Mammary epithelial cell (primary cell): ENCODE measurements around the gene CD5L.

Experiments used
- EZH2 ChIP-seq: IDR thresholded peaks from 2 replicates; pipeline ENCODE4 v1.6.1; 2012; ENCODE audit warnings: low read length, inconsistent platforms, borderline replicate concordance
- TF ChIP-seq, protein P1 (sequence below), 2 donors: IDR thresholded peaks in 1 of 2; conservative IDR thresholded peaks in 1 of 2; 2 replicates each; pipeline ENCODE4 v1.5.1; 2011 to 2012; ENCODE audit warnings: inconsistent platforms in 2 of 2, low read length in 2 of 2, mild to moderate bottlenecking in 2 of 2, control low read depth in 1 of 2, low read depth in 1 of 2; ENCODE audit not compliant: insufficient read depth in 1 of 2; ENCODE audit errors: extremely low read depth in 1 of 2

DNA sequence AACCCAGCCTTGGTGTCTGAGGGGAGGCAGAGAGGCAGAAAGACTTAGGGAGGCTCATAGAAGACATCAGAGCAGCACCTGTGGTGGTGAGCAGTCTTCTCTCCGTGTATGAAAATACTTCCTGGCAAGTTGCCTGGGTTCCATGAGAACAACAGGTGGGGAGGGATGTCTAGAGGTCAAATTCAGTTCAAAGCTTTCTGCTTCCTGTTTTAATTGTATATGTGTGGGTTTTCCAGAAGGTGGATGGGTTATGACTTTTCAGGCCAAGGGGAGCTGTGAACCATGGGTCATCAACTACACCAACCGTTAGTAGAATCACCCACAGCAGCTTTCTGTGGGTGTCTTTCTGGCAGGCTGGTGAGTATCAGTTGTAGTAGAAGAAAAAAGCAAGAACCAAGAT is 60.6 kb downstream of the CD5L start:
- TF ChIP-seq EZH2 = no peak
- TF ChIP-seq, protein P1, sequence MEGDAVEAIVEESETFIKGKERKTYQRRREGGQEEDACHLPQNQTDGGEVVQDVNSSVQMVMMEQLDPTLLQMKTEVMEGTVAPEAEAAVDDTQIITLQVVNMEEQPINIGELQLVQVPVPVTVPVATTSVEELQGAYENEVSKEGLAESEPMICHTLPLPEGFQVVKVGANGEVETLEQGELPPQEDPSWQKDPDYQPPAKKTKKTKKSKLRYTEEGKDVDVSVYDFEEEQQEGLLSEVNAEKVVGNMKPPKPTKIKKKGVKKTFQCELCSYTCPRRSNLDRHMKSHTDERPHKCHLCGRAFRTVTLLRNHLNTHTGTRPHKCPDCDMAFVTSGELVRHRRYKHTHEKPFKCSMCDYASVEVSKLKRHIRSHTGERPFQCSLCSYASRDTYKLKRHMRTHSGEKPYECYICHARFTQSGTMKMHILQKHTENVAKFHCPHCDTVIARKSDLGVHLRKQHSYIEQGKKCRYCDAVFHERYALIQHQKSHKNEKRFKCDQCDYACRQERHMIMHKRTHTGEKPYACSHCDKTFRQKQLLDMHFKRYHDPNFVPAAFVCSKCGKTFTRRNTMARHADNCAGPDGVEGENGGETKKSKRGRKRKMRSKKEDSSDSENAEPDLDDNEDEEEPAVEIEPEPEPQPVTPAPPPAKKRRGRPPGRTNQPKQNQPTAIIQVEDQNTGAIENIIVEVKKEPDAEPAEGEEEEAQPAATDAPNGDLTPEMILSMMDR (conservative IDR thresholded peaks at IDR 0.05 in 1 of 2, IDR thresholded peaks at IDR 0.05 in 1 of 2; ENCODE audit: extremely low read depth in 1 of 2, insufficient read depth in 1 of 2, low read depth in 1 of 2, low read length in 2 of 2) = no peak
